BLaER1 (cell line): ENCODE results near the gene TEAD4.
A peak's percentile ranks its signal among the peaks of the same experiment; 100 is the strongest.

Source experiments
- H3K27ac ChIP-seq: shearing (Covaris generic); formaldehyde crosslinking; 2 replicates; pipeline ENCODE4 v1.8.1; 2022
- H3K27me3 ChIP-seq: shearing (Covaris generic); formaldehyde crosslinking; 2 replicates; pipeline ENCODE4 v1.8.1; 2022
- H3K36me3 ChIP-seq: shearing (Covaris generic); formaldehyde crosslinking; 2 replicates; pipeline ENCODE4 v1.8.1; 2022
- H3K4me1 ChIP-seq: shearing (Covaris generic); formaldehyde crosslinking; 2 replicates; pipeline ENCODE4 v1.8.1; 2022
- H3K4me2 ChIP-seq: shearing (Covaris generic); formaldehyde crosslinking; 2 replicates; pipeline ENCODE4 v1.8.1; 2022
- H3K4me3 ChIP-seq: shearing (Covaris generic); formaldehyde crosslinking; 2 replicates; pipeline ENCODE4 v1.8.1; 2022
- H3K9ac ChIP-seq: shearing (Covaris generic); formaldehyde crosslinking; 2 replicates; pipeline ENCODE4 v1.8.1; 2022
- H3K9me3 ChIP-seq: shearing (Covaris generic); formaldehyde crosslinking; 2 replicates; pipeline ENCODE4 v1.8.1; 2022
- H4K20me1 ChIP-seq: shearing (Covaris generic); formaldehyde crosslinking; 2 replicates; pipeline ENCODE4 v1.8.1; 2022
- Cebpa-rat ChIP-seq: shearing (Covaris generic); IDR thresholded peaks from 2 replicates; pipeline ENCODE4 v1.8.1; 2022

TEAD4 gene

GRCh38 chr12:3034067-3034750 is 75.0 kb downstream of the TEAD4 start:
- no peak for TF ChIP-seq Cebpa-rat
- no peak overlapping the region for H3K27ac ChIP-seq
- 0 out of 2 replicates have a peak, but pooled peaks cover 3% of the 10 kb centered on the region for H3K27me3 ChIP-seq
- H3K9me3 ChIP-seq: no peaks in the 10 kb centered on the region
- H3K9ac ChIP-seq: no peak overlapping the region
- peaks cover 54% of the 10 kb centered on the region for H3K4me1 ChIP-seq
- peak overlapping the region; percentile 45 for H3K4me2 ChIP-seq
- H4K20me1 ChIP-seq: peaks cover 45% of the 10 kb centered on the region
- peaks cover 59% of the 10 kb centered on the region for H3K36me3 ChIP-seq
- H3K4me3 ChIP-seq: no peak overlapping the region

- peaks cover 55% of the 10 kb centered on the region for H4K20me1 ChIP-seq
- no peaks in the 10 kb centered on the region for H3K9me3 ChIP-seq
- no peak overlapping the region for H3K27ac ChIP-seq
- H3K27me3 ChIP-seq: 0 out of 2 replicates have a peak, but pooled peaks cover 3% of the 10 kb centered on the region
- no peak overlapping the region for H3K4me3 ChIP-seq
- peak overlapping the region; percentile 70 for H3K4me2 ChIP-seq
- no peak overlapping the region for H3K9ac ChIP-seq
- peaks cover 64% of the 10 kb centered on the region for H3K4me1 ChIP-seq
- H3K36me3 ChIP-seq: peaks cover 55% of the 10 kb centered on the region
- TF ChIP-seq Cebpa-rat: no peak
Measured at GRCh38 chr12:3035171-3035570, 76.0 kb downstream of the TEAD4 start.

GRCh38 chr12:3035815-3036702 is 76.9 kb downstream of the TEAD4 start:
- no peak for TF ChIP-seq Cebpa-rat
- peaks cover 55% of the 10 kb centered on the region for H3K36me3 ChIP-seq
- peaks cover 64% of the 10 kb centered on the region for H4K20me1 ChIP-seq
- no peak overlapping the region for H3K4me3 ChIP-seq
- H3K4me2 ChIP-seq: peak overlapping the region; percentile 70
- no peak overlapping the region for H3K27ac ChIP-seq
- H3K9ac ChIP-seq: no peak overlapping the region
- peaks cover 73% of the 10 kb centered on the region for H3K4me1 ChIP-seq
- H3K9me3 ChIP-seq: no peaks in the 10 kb centered on the region
- H3K27me3 ChIP-seq: 0 out of 2 replicates have a peak, but pooled peaks cover 3% of the 10 kb centered on the region

GRCh38 chr12:3036901-3037600 is 77.9 kb downstream of the TEAD4 start:
- Histone ChIP-seq H3K4me3 (no peak overlapping the region), H3K9ac (no peak overlapping the region), H3K9me3 (no peaks in the 10 kb centered on the region), H3K27me3 (0 out of 2 replicates have a peak, but pooled peaks cover 3% of the 10 kb centered on the region), H3K4me1 (peaks cover 83% of the 10 kb centered on the region), H4K20me1 (peaks cover 69% of the 10 kb centered on the region), H3K36me3 (peaks cover 47% of the 10 kb centered on the region), H3K4me2 (peak overlapping the region; percentile 70), H3K27ac (no peak overlapping the region)
- no peak for TF ChIP-seq Cebpa-rat

GRCh38 chr12:3038166-3038565 is 79.0 kb downstream of the TEAD4 start:
- H3K4me1 ChIP-seq: peaks cover 94% of the 10 kb centered on the region
- peak overlapping the region; percentile 82 for H3K4me2 ChIP-seq

GRCh38 chr12:3038926-3039510 is 79.8 kb downstream of the TEAD4 start:
- Histone ChIP-seq H3K27me3 (0 out of 2 replicates have a peak, but pooled peaks cover 3% of the 10 kb centered on the region), H3K4me3 (no peak overlapping the region), H3K9me3 (no peaks in the 10 kb centered on the region), H3K9ac (no peak overlapping the region), H3K27ac (no peak overlapping the region; the same call in 1 of the 2 replicates), H3K4me1 (peaks cover 95% of the 10 kb centered on the region), H3K36me3 (peaks cover 30% of the 10 kb centered on the region), H3K4me2 (peak overlapping the region; percentile 82), H4K20me1 (peaks cover 73% of the 10 kb centered on the region)
- TF ChIP-seq Cebpa-rat: no peak

More at GRCh38 chr12:3038166-3038565, 79.0 kb downstream of the TEAD4 start:
- H3K27me3 ChIP-seq: 0 out of 2 replicates have a peak, but pooled peaks cover 3% of the 10 kb centered on the region
- H3K9ac ChIP-seq: no peak overlapping the region
- no peak for TF ChIP-seq Cebpa-rat
- peaks cover 36% of the 10 kb centered on the region for H3K36me3 ChIP-seq
- peaks cover 73% of the 10 kb centered on the region for H4K20me1 ChIP-seq
- H3K27ac ChIP-seq: no peak overlapping the region
- no peaks in the 10 kb centered on the region for H3K9me3 ChIP-seq
- no peak overlapping the region for H3K4me3 ChIP-seq

GRCh38 chr12:3040026-3040656 is 80.9 kb downstream of the TEAD4 start:
- H3K27me3 ChIP-seq: 0 out of 2 replicates have a peak, but pooled peaks cover 3% of the 10 kb centered on the region
- peak overlapping the region; percentile 82 for H3K4me2 ChIP-seq
- TF ChIP-seq Cebpa-rat: no peak
- H3K36me3 ChIP-seq: peaks cover 29% of the 10 kb centered on the region
- no peak overlapping the region for H3K9ac ChIP-seq
- H3K4me1 ChIP-seq: peaks cover 100% of the 10 kb centered on the region
- no peak overlapping the region for H3K4me3 ChIP-seq
- no peak overlapping the region for H3K27ac ChIP-seq
- peaks cover 68% of the 10 kb centered on the region for H4K20me1 ChIP-seq
- no peaks in the 10 kb centered on the region for H3K9me3 ChIP-seq

GRCh38 chr12:3040663-3041544 is 81.7 kb downstream of the TEAD4 start:
- Histone ChIP-seq H3K4me1 (peaks cover 100% of the 10 kb centered on the region), H3K36me3 (peaks cover 26% of the 10 kb centered on the region), H3K4me3 (no peak overlapping the region), H3K27me3 (0 out of 2 replicates have a peak, but pooled peaks cover 3% of the 10 kb centered on the region), H3K9ac (no peak overlapping the region), H3K9me3 (no peaks in the 10 kb centered on the region), H3K27ac (peak overlapping the region; percentile 41; the same call in 1 of the 2 replicates), H4K20me1 (peaks cover 61% of the 10 kb centered on the region), H3K4me2 (peak overlapping the region; percentile 82)
- no peak for TF ChIP-seq Cebpa-rat
